ENCODE data around the gene DPF1.

The DPF1 gene

DNA sequence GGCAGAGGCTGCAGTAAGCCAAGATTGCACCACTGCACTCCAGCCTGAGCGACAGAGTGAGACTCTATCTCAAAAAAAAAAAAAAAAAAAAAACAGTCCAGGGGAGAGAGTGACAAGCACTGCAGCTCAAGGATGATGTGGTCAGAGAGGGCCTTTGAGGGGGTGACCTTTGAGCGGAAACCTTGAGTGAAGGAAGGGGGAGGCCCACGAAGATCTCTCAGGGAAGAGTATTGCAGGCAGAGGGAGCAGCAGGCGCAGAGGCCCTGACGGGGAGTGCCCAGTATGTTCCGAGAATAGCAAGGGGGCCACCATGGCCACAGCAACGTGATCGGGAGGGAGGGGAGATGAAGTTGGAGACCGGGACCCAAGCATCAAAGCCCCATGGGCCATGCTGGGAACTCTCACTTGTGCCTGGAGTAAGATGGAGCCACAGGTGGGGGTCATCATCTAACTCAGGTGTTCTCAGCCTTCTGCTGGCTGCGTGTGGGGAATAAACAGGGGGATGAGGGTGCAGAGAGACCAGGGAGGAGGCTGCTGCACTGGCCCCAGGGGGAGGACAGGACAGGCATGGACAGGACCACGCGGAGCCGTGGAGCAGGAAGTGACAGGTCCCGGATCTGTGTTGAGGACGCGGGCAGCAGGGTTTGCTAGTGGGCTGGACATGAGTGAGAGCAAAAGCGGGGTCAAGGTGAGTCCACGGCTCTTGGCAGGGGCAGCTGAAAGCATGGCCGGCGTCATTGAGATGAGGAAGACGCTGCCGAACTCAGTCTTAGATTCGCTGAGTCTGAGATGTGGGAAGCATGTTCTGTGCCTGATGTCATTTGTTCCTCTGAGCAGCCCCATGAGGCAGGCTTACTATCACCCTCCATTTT lies 60.4 kb downstream of the DPF1 start:
- no peak for DNase-seq (ENCODE audit: low spot score)

DNA sequence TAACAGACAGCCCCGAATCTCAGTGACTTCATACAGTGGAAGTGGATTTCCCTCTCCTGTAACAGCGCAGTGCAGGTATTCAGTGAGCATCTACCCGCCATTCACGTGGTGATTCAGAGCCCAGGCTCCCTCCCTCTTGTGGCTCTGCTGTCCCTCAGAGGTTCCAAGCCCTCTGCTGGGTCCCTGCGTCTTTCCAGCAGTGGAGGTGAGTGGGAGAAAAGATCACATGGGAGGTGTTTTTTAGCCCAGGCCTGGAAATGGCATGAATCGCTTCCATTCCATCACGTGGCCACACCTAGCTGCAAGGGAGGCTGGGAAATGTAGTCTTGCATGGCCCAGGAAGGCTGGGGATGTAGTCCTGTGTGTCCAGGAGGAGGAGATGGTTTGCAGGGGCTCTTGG lies 61.4 kb downstream of the DPF1 start:
- DNase-seq (ENCODE audit: low spot score): no peak

DNA sequence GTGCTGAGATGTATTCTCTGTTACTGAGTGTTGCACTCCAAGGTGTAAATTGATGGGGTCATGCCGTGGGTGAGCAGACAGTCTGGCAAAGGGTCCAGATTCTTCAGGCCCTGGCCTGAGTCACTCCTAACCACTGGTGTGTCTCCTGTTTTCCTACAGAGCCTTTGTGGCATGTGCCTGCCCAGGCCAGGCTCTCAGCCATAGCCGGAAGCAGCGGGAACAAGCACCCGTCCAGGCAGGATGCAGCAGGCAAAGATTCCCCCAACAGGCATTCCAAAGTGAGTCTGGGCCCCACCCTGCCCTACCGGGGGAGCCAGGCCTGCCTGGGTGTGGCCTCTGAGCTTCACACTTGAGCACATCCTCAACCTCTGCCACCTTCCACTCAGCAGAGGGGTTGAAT lies 61.9 kb downstream of the DPF1 start:
- no peak for DNase-seq (ENCODE audit: low spot score)
